Liver (tissue), 9 donors: ENCODE data around the gene PRRC2A. TPM values are rescaled to one million over a fixed set of nuclear protein-coding genes. Genes with fewer than 3 reads are reported as not detected.

Experiments used
- DNase-seq: peaks from one replicate; pipeline ENCODE4 v3.0.0-alpha.2; 2017; ENCODE audit warnings: low spot score
- H3K27ac ChIP-seq, 2 donors: one replicate each; pipeline ENCODE4 v1.7.0; 2013; ENCODE audit warnings: inconsistent platforms in 2 of 2, low read length in 2 of 2, control low read depth in 1 of 2, low read depth in 1 of 2, mild to moderate bottlenecking in 1 of 2
- H3K27me3 ChIP-seq, 4 donors: one replicate each; pipeline versions ENCODE4 v1.6.1 to v1.7.0; 2013; ENCODE audit warnings: low read length in 3 of 4, inconsistent platforms in 1 of 4, mild to moderate bottlenecking in 1 of 4, moderate library complexity in 1 of 4; ENCODE audit not compliant: control insufficient read depth in 4 of 4, insufficient read depth in 4 of 4
- H3K36me3 ChIP-seq, 4 donors: one replicate each; pipeline versions ENCODE4 v1.6.1 to v1.7.0; 2013; ENCODE audit warnings: low read length in 3 of 4, mild to moderate bottlenecking in 3 of 4, low read depth in 1 of 4, moderate library complexity in 1 of 4; ENCODE audit not compliant: control insufficient read depth in 4 of 4, insufficient read depth in 3 of 4
- H3K4me1 ChIP-seq, 4 donors: one replicate each; pipeline versions ENCODE4 v1.6.1 to v1.7.0; 2013; ENCODE audit warnings: low read length in 3 of 4, mild to moderate bottlenecking in 3 of 4, moderate library complexity in 1 of 4; ENCODE audit not compliant: control insufficient read depth in 4 of 4, insufficient read depth in 4 of 4
- H3K4me3 ChIP-seq, 3 donors: one replicate each; pipeline versions ENCODE4 v1.6.1 to v1.7.0; 2013; ENCODE audit warnings: low read length in 3 of 3, control low read depth in 1 of 3, low read depth in 1 of 3, mild to moderate bottlenecking in 1 of 3
- H3K9ac ChIP-seq, 2 donors: one replicate each; pipeline ENCODE4 v1.7.0; 2013; ENCODE audit warnings: low read length in 2 of 2, mild to moderate bottlenecking in 2 of 2, moderate library complexity in 2 of 2, control low read depth in 1 of 2, low read depth in 1 of 2
- H3K9me3 ChIP-seq, 4 donors: one replicate each; pipeline versions ENCODE4 v1.6.1 to v1.7.0; 2013; ENCODE audit warnings: low read length in 3 of 4; ENCODE audit not compliant: control insufficient read depth in 4 of 4
- EGR1 ChIP-seq, 2 donors: IDR thresholded peaks; 2 replicates each; pipeline ENCODE4 v1.6.1; 2016 to 2018; ENCODE audit warnings: antibody characterized with exemption in 2 of 2, low read depth in 2 of 2
- FOXA1 ChIP-seq: IDR thresholded peaks from 2 replicates; pipeline ENCODE4 v1.6.1; 2016; ENCODE audit warnings: antibody characterized with exemption
- FOXA2 ChIP-seq: IDR thresholded peaks from 2 replicates; pipeline ENCODE4 v1.6.1; 2016; ENCODE audit warnings: antibody characterized with exemption
- GABPA ChIP-seq, 2 donors: IDR thresholded peaks in 1 of 2; conservative IDR thresholded peaks in 1 of 2; 2 replicates each; pipeline ENCODE4 v1.6.1; 2016; ENCODE audit warnings: antibody characterized with exemption in 2 of 2, mild to moderate bottlenecking in 1 of 2, moderate library complexity in 1 of 2
- HNF4A ChIP-seq, 2 donors: conservative IDR thresholded peaks; 2 replicates each; pipeline ENCODE4 v1.6.1; 2016; ENCODE audit warnings: antibody characterized with exemption in 2 of 2, mild to moderate bottlenecking in 2 of 2
- HNF4G ChIP-seq: IDR thresholded peaks from 2 replicates; pipeline ENCODE4 v1.6.1; 2016; ENCODE audit warnings: antibody characterized with exemption
- JUND ChIP-seq, 2 donors: IDR thresholded peaks; 2 replicates each; pipeline ENCODE4 v1.6.1; 2016; ENCODE audit warnings: antibody characterized with exemption in 2 of 2
- MAX ChIP-seq: IDR thresholded peaks from 2 replicates; pipeline ENCODE4 v1.6.1; 2016; ENCODE audit warnings: antibody characterized with exemption
- NR2F2 ChIP-seq: IDR thresholded peaks from 2 replicates; pipeline ENCODE4 v1.6.1; 2016; ENCODE audit warnings: antibody characterized with exemption
- RAD21 ChIP-seq, 2 donors: IDR thresholded peaks; 2 replicates each; pipeline ENCODE4 v1.6.1; 2016; ENCODE audit warnings: antibody characterized with exemption in 2 of 2, mild to moderate bottlenecking in 2 of 2
- RXRA ChIP-seq, 2 donors: IDR thresholded peaks; 2 replicates each; pipeline ENCODE4 v1.6.1; 2017 to 2018; ENCODE audit warnings: antibody characterized with exemption in 2 of 2, mild to moderate bottlenecking in 1 of 2
- SP1 ChIP-seq: IDR thresholded peaks from 2 replicates; pipeline ENCODE4 v1.6.1; 2018; ENCODE audit warnings: antibody characterized with exemption, mild to moderate bottlenecking
- TAF1 ChIP-seq: conservative IDR thresholded peaks from 2 replicates; pipeline ENCODE4 v1.6.1; 2016; ENCODE audit warnings: antibody characterized with exemption, mild to moderate bottlenecking
- YY1 ChIP-seq: IDR thresholded peaks from 2 replicates; pipeline ENCODE4 v1.6.1; 2016; ENCODE audit warnings: antibody characterized with exemption, mild to moderate bottlenecking
- WGBS: extraction: QIAGEN DNeasy Blood & Tissue Kit; methylation state at CpG from one replicate; pipeline ENCODE4 v1.1.7; 2013; 5-methylcytosine and 5-hydroxymethylcytosine counted together
- polyA plus RNA-seq, 2 donors: library from polyadenylated mRNA; stranded (reverse) in 1 of 2; unstranded in 1 of 2; fragments of 200-250 nt in 1 of 2; fragments of >200 nt in 1 of 2; fragmentation: Nextera tagmentation in 1 of 2; extraction: Ambion mirVana in 1 of 2; gene quantifications; one replicate each; pipeline versions ENCODE4 v1.2.1 to v1.2.3, GENCODE V29; 2013 to 2015
- total RNA-seq, 2 donors: library from RNA; depleted of rRNA; stranded (reverse); fragments of >200 nt; gene quantifications; one replicate each; pipeline ENCODE4 v1.2.3, GENCODE V29; 2014
- TF ChIP-seq, protein P1 (sequence below): IDR thresholded peaks from 2 replicates; pipeline ENCODE4 v1.6.1; 2016; ENCODE audit warnings: antibody characterized with exemption
- TF ChIP-seq, protein P2 (sequence below): fragments of 150-350 bp; IDR thresholded peaks from 2 replicates; pipeline ENCODE4 v1.5.1; 2017; ENCODE audit warnings: improper control_type of control experiment, low read depth, low read length; ENCODE audit not compliant: missing input control
- TF ChIP-seq, protein P3 (sequence below): IDR thresholded peaks from 2 replicates; pipeline ENCODE4 v1.6.1; 2016; ENCODE audit warnings: antibody characterized with exemption, mild to moderate bottlenecking
- TF ChIP-seq, protein P4 (sequence below): IDR thresholded peaks from 2 replicates; pipeline ENCODE4 v1.6.1; 2016; ENCODE audit warnings: antibody characterized with exemption
- donor health status: healthy.
- donor health status: healthy.
- donor health status: healthy.
- donor health status: healthy.
- donor health status: healthy.

PRRC2A gene
- total and polyA plus RNA-seq, 4 donors: 21.9 to 39.3 (median 29.5) TPM

GRCh38 chr6:31666337-31666965 lies 45.9 kb downstream of the PRRC2A start:
- Histone ChIP-seq H3K4me3 (peak overlapping the region; percentile 87 to 98 (median 88)), H3K9me3 (no peaks in the 10 kb centered on the region), H3K9ac (peak overlapping the region; percentile 81), H3K27ac (peak overlapping the region; percentile 94 to 96), H3K27me3 (no peaks in the 10 kb centered on the region), H3K4me1 (peaks cover 4 to 45% (median 27%) of the 10 kb centered on the region in 4 donors), H3K36me3 (peaks cover 11 to 44% (median 43%) of the 10 kb centered on the region in 4 donors)
- WGBS: 3% methylated on average over 15 of the region's 15 CpGs
- TF ChIP-seq, protein P1, sequence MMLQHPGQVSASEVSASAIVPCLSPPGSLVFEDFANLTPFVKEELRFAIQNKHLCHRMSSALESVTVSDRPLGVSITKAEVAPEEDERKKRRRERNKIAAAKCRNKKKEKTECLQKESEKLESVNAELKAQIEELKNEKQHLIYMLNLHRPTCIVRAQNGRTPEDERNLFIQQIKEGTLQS: no peak
- TF ChIP-seq SP1 (no peak), FOXA1 (no peak), YY1 (no peak), FOXA2 (no peak), RAD21 (IDR thresholded peaks at IDR 0.05) (no peak), HNF4A (conservative IDR thresholded peaks at IDR 0.05) (no peak), NR2F2 (no peak), EGR1 (IDR thresholded peaks at IDR 0.05; ENCODE audit: low read depth in 2 of 2) (no peak), GABPA (IDR thresholded peaks at IDR 0.05 in 1 of 2, conservative IDR thresholded peaks at IDR 0.05 in 1 of 2) (no peak), TAF1 (no peak), RXRA (IDR thresholded peaks at IDR 0.05) (no peak), JUND (IDR thresholded peaks at IDR 0.05) (no peak), MAX (no peak), HNF4G (no peak)
- TF ChIP-seq, protein P2, sequence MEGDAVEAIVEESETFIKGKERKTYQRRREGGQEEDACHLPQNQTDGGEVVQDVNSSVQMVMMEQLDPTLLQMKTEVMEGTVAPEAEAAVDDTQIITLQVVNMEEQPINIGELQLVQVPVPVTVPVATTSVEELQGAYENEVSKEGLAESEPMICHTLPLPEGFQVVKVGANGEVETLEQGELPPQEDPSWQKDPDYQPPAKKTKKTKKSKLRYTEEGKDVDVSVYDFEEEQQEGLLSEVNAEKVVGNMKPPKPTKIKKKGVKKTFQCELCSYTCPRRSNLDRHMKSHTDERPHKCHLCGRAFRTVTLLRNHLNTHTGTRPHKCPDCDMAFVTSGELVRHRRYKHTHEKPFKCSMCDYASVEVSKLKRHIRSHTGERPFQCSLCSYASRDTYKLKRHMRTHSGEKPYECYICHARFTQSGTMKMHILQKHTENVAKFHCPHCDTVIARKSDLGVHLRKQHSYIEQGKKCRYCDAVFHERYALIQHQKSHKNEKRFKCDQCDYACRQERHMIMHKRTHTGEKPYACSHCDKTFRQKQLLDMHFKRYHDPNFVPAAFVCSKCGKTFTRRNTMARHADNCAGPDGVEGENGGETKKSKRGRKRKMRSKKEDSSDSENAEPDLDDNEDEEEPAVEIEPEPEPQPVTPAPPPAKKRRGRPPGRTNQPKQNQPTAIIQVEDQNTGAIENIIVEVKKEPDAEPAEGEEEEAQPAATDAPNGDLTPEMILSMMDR: no peak
- TF ChIP-seq, protein P3, sequence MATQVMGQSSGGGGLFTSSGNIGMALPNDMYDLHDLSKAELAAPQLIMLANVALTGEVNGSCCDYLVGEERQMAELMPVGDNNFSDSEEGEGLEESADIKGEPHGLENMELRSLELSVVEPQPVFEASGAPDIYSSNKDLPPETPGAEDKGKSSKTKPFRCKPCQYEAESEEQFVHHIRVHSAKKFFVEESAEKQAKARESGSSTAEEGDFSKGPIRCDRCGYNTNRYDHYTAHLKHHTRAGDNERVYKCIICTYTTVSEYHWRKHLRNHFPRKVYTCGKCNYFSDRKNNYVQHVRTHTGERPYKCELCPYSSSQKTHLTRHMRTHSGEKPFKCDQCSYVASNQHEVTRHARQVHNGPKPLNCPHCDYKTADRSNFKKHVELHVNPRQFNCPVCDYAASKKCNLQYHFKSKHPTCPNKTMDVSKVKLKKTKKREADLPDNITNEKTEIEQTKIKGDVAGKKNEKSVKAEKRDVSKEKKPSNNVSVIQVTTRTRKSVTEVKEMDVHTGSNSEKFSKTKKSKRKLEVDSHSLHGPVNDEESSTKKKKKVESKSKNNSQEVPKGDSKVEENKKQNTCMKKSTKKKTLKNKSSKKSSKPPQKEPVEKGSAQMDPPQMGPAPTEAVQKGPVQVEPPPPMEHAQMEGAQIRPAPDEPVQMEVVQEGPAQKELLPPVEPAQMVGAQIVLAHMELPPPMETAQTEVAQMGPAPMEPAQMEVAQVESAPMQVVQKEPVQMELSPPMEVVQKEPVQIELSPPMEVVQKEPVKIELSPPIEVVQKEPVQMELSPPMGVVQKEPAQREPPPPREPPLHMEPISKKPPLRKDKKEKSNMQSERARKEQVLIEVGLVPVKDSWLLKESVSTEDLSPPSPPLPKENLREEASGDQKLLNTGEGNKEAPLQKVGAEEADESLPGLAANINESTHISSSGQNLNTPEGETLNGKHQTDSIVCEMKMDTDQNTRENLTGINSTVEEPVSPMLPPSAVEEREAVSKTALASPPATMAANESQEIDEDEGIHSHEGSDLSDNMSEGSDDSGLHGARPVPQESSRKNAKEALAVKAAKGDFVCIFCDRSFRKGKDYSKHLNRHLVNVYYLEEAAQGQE: no peak
- TF ChIP-seq, protein P4, sequence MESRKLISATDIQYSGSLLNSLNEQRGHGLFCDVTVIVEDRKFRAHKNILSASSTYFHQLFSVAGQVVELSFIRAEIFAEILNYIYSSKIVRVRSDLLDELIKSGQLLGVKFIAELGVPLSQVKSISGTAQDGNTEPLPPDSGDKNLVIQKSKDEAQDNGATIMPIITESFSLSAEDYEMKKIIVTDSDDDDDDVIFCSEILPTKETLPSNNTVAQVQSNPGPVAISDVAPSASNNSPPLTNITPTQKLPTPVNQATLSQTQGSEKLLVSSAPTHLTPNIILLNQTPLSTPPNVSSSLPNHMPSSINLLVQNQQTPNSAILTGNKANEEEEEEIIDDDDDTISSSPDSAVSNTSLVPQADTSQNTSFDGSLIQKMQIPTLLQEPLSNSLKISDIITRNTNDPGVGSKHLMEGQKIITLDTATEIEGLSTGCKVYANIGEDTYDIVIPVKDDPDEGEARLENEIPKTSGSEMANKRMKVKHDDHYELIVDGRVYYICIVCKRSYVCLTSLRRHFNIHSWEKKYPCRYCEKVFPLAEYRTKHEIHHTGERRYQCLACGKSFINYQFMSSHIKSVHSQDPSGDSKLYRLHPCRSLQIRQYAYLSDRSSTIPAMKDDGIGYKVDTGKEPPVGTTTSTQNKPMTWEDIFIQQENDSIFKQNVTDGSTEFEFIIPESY: no peak
- no peak for DNase-seq
